ENCODE results near the gene RANBP9.

The RANBP9 gene

DNA sequence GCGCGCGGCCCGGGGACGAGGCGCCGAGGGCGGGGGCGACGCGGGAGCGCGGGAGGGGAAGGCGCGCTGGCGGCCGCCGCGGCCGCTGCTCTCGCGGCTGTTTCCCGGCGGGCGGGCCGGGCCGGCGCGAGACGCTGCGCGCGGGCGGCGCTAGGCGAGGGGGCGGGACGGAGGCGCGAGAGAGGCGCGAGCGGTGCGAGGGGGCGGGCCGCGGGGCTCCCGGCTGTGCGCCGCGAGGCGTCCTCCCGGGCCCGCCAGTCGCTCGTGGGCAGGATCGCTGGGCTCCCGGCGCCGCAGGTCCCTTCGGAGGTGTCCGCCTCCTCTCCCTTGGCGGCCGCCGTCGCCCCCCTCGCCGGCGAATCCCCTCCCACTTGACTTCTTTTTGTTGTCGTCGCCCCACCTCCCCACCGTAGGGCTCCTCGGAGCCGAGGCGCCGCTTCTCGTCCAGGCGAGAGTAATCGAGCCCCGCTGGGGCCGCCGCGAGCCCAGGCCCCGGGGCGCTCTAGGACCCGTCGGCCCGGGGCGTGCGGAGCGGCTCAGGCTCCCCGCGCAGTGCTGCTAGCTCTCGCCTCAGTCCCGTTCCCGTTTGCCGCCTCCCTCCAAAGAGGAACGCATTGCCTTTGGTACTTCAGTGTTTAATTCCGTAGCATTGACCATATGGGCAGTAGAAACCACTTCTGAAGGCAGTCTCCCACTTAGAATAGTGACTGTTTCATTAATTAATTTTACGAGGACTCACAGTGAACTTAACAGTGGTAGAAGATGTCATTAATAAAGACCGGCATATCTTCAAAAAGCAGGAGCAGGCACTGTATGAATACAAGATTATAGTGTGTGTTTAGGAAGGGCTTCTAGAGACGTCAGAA, at the start of gene RANBP9:
Gene RANBP9, minus strand, starts transcription at position 103 of the 866 bp plus-strand sequence. CDS start 330 bp downstream, outside the sequence.
- TF ChIP-seq, protein P1, sequence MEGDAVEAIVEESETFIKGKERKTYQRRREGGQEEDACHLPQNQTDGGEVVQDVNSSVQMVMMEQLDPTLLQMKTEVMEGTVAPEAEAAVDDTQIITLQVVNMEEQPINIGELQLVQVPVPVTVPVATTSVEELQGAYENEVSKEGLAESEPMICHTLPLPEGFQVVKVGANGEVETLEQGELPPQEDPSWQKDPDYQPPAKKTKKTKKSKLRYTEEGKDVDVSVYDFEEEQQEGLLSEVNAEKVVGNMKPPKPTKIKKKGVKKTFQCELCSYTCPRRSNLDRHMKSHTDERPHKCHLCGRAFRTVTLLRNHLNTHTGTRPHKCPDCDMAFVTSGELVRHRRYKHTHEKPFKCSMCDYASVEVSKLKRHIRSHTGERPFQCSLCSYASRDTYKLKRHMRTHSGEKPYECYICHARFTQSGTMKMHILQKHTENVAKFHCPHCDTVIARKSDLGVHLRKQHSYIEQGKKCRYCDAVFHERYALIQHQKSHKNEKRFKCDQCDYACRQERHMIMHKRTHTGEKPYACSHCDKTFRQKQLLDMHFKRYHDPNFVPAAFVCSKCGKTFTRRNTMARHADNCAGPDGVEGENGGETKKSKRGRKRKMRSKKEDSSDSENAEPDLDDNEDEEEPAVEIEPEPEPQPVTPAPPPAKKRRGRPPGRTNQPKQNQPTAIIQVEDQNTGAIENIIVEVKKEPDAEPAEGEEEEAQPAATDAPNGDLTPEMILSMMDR (conservative IDR thresholded peaks at IDR 0.05), result 0 out of 2 replicates have a peak, but pooled peaks have one; percentile 0
- H3K27ac ChIP-seq, result peak within 1 kb of the TSS; percentile 79

DNA sequence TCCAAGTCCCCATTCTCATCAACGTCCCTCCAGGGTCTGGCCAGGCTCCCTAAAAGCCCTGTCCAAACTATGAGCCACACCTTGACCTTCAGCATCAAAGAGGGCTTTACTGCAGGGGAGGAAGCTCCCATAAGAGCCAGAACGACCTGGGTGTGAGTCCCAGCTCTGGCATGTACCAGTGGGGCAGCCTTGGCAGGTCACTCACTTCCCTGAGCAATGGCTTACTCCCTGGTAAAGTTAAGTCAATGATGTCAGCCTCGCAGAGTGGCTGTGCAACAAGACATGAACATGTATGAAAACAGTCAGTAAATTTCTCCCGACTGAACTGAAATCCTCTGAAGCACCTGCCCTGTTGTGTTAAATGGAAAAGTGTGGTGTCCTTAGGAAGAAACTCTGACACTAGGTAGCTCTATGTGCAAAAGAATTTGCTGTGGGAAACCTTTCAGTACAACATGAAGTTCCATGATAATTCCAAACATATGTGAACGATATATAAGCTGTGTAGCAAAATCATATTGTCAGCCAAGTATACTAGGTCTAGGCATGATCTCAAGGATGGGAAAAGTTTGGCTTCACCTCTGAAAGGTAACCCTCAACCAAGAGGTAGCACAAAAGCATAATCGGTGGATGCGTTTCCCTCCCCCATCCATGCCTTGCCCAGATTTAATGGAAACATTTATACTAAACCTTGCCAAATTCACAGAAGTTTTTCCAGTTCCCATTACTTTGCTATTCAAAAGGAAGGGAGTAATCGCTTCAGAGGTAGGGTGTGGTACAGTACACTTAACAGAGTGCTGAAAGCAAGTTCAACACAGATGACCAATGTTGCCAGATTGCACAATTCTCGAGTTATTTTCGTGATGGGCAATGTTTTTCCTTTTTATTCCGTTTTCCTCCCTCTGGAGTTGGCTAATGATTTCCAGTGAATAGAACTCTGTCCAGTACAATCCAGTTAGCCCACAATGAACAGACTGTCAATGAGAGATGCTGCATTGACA, 49.0 kb upstream of the RANBP9 start:
- TF ChIP-seq, protein P1 (conservative IDR thresholded peaks at IDR 0.05), result no peak
- H3K27ac ChIP-seq, result no peak overlapping the region

DNA sequence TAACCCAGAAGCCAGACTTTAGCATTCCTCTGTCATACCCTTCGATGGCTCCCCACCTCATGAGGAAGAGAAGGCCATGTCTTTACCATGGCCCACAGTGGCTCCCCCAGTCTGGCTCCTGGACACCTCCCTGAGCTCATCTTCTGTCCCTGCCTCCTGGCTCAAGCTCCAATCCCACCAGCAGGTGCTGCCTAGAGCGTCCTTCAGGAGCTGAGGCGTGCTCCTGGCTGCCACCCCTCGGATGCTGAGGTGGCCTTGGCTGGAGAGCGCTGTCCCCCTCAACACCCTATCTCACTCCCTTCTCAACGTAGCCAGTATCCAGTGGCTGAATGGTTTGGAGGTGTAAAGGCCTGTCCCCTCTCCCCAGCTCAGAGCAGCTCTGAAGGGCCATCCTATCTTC, 47.4 kb upstream of the RANBP9 start:
- TF ChIP-seq, protein P1 (conservative IDR thresholded peaks at IDR 0.05), result no peak
- H3K27ac ChIP-seq, result no peak overlapping the region

DNA sequence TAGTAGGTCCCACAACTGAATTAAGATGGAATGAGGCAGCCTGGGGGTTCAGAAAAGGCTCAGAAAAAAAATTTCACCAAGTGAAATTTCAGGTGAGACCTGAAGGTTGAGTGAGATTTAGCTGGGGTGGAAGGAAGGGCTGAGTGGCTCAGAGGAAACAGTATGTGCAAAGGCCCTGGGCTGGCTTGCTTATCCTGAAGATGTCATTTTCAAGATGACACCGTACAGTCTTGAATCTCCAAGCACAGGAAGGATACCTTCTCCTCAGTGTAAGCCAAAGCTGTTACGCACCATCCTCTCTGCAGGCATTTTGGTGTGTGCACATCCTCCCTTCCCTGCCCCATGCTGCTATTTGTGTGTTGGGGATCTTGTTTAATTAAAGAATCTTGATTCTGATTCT, 43.0 kb upstream of the RANBP9 start:
- TF ChIP-seq, protein P1 (conservative IDR thresholded peaks at IDR 0.05), result no peak
- no peak overlapping the region for H3K27ac ChIP-seq

DNA sequence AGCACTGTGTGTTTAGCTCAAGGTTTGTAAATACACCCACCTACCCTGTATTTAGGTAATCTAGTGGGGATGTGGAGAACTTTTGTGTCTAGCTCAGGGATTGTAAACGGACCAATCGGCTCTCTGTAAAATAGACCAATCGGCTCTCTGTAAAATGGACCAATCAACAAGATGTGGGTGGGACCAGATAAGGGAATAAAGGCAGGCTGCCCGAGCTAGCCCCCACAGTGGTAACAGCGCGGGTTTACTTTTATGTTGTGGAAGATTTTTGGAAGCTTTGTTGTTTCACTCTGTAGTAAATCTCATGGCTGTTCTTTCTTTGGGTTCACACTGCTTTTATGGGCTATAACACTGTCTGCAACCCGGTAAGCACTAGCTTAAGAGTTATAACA, 32.1 kb upstream of the RANBP9 start:
- no peak overlapping the region for H3K27ac ChIP-seq

DNA sequence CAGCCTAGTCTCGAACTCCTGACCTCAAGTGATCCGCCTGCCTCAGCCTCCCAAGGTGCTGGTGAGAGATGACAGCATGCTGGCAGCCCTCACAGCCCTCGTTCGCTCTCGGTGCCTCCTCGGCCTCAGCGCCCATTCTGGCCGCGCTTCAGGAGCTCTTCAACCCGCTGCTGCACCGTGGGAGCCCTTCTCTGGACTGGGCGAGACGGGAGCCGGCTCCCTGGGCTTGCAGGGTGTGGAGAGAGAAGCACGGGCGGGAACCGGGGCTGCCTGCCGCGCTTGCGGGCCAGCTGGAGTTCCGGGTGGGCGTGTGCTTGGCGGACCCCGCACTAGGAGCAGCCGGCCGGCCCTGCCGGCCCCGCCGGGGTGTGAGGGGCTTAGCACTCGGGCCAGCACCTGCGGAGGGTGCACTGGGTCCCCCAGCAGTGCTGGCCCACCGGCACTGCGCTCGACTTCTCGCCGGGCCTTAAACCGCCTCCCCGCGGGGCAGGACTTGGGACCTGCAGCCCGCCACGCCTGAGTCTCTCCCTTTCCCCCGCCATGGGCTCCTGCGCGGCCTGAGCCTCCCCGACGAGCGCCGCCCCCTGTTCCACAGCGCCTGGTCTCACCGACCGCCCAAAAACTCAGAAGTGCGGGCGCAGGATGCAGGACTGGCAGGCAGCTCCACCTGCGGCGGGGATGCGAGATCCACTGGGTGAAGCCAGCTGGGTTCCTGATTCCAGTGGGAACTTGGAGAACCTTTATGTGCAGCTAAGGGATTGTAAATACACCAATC, 31.5 kb upstream of the RANBP9 start:
- no peak overlapping the region for H3K27ac ChIP-seq
- TF ChIP-seq, protein P1 (conservative IDR thresholded peaks at IDR 0.05), result no peak

More for the DNA sequence above, 32.1 kb upstream of the RANBP9 start:
- TF ChIP-seq, protein P1 (conservative IDR thresholded peaks at IDR 0.05), result no peak
